GM23338 (cell line): ENCODE data around the gene POLG2.

Source experiments
- CTCF ChIP-seq, 2 experiments: fragments of 200-600 bp in 1 of 2; sonication (generic) in 1 of 2; conservative IDR thresholded peaks; 2 replicates each; pipeline versions ENCODE4 v1.5.1 to v1.6.1; 2016 to 2017; ENCODE audit warnings: antibody characterized with exemption in 2 of 2, low read depth in 2 of 2, mild to moderate bottlenecking in 2 of 2, moderate library complexity in 1 of 2
- EZH2 ChIP-seq: fragments of 200-600 bp; sonication (generic); IDR thresholded peaks from one replicate; pipeline ENCODE4 v1.8.0; 2017; ENCODE audit warnings: antibody characterized with exemption, mild to moderate bottlenecking, low read depth; ENCODE audit not compliant: unreplicated experiment
- EZH2phosphoT487 ChIP-seq: fragments of 200-600 bp; sonication (generic); IDR thresholded peaks from one replicate; pipeline ENCODE4 v1.8.1; 2018; ENCODE audit warnings: antibody characterized with exemption; ENCODE audit not compliant: unreplicated experiment
- POLR2AphosphoS5 ChIP-seq: IDR thresholded peaks from 2 replicates; pipeline ENCODE4 v1.6.1; 2016; ENCODE audit warnings: antibody characterized with exemption, low read depth
- ZNF114 ChIP-seq: fragments of 250-450 bp; sonication (Bioruptor Pico); IDR thresholded peaks from 2 replicates; pipeline ENCODE4 v1.5.0; 2020; ENCODE audit warnings: mild to moderate bottlenecking, moderate library complexity
- TF ChIP-seq, protein P1 (sequence below): IDR thresholded peaks from one replicate; pipeline ENCODE4 v1.6.1; 2018; ENCODE audit warnings: antibody characterized with exemption; ENCODE audit not compliant: unreplicated experiment

DNA sequence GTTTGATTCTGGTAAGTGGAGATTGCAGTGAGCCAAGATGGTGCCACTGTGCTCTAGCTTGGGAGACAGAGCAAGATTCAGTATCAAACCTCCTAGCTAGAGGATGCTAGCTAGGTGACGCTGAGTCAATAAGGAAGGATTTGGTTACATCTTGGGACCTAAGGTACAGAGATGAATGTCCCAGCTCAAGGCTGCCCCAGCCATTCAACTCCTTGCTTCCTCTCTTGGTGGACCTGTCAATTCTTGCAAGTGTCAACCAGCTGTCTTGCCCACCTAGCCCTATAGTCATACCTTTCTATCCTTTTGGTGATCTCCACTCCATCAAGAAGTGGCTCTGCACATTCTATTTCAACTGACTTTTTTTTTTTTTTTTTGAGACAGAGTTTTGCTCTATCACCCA lies 49.3 kb downstream of the POLG2 start:
- TF ChIP-seq CTCF (conservative IDR thresholded peaks at IDR 0.05; ENCODE audit: low read depth in 2 of 2) (no peak), POLR2AphosphoS5 (no peak), EZH2 (no peak), EZH2phosphoT487 (no peak), ZNF114 (no peak)
- TF ChIP-seq, protein P1, sequence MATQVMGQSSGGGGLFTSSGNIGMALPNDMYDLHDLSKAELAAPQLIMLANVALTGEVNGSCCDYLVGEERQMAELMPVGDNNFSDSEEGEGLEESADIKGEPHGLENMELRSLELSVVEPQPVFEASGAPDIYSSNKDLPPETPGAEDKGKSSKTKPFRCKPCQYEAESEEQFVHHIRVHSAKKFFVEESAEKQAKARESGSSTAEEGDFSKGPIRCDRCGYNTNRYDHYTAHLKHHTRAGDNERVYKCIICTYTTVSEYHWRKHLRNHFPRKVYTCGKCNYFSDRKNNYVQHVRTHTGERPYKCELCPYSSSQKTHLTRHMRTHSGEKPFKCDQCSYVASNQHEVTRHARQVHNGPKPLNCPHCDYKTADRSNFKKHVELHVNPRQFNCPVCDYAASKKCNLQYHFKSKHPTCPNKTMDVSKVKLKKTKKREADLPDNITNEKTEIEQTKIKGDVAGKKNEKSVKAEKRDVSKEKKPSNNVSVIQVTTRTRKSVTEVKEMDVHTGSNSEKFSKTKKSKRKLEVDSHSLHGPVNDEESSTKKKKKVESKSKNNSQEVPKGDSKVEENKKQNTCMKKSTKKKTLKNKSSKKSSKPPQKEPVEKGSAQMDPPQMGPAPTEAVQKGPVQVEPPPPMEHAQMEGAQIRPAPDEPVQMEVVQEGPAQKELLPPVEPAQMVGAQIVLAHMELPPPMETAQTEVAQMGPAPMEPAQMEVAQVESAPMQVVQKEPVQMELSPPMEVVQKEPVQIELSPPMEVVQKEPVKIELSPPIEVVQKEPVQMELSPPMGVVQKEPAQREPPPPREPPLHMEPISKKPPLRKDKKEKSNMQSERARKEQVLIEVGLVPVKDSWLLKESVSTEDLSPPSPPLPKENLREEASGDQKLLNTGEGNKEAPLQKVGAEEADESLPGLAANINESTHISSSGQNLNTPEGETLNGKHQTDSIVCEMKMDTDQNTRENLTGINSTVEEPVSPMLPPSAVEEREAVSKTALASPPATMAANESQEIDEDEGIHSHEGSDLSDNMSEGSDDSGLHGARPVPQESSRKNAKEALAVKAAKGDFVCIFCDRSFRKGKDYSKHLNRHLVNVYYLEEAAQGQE, result no peak
